GM15510 (cell line): Measurements from ENCODE around the gene WNT9B.

ENCODE experiments used
- POLR2A ChIP-seq: IDR thresholded peaks from 3 replicates; pipeline ENCODE4 v1.6.1; 2011; ENCODE audit warnings: borderline replicate concordance; ENCODE audit not compliant: insufficient read length; ENCODE audit errors: extremely low read depth

The WNT9B gene

DNA sequence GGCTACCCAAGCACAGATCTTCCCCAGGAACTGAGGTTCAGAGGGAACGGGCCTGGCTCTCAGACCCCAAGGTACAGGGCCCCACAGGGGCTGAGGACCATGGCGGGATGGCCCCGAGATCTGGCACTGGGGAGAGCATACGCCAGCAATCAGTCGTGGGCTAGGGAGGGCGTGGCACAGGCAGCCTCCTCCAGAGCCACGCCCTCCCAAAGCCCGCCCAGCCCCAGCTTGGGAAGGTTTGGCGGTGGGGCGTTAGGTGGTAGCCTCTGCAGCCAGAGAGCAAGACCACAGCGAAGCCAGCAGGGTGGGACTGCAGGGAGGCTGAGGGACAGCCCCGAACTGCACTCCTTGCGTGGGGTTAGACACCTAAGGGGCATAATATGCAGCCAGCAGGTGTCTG lies 11.6 kb downstream of the WNT9B start:
- no peak for TF ChIP-seq POLR2A

DNA sequence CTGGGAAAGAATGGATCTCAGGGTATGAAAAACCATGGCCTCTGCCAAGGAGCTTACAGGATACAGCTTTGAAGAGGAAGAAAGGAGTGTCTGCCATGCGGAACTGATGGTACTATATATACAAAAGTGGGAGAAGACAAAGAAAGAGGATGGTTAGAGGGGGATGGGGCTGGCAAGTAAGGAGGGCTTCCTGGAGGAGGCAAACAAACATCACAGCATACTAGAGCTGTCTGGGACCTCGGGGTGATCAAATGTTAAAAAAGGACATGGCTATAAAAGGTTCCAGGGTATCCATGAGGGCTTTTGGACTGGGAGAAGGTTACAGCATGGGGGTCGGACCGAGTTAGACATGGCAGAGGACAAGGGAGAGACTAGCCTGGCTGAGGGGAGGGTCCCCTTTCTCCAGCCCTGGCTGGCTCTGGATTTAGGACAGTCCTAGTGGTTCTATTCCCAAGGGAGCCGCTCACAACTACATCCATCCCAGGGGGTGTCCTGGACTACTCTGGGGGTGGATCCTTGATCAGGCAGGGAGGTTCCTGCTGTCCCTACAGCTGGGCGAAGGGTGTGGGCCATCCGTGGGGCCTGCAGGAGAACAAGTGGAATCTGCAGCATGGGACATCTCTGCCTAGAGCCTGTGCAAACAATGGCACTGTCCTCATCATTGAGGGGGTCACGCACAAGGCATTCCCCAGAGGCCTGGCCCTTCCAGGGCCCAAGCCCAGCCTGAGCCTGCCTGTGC lies 12.2 kb downstream of the WNT9B start:
- TF ChIP-seq POLR2A = no peak

DNA sequence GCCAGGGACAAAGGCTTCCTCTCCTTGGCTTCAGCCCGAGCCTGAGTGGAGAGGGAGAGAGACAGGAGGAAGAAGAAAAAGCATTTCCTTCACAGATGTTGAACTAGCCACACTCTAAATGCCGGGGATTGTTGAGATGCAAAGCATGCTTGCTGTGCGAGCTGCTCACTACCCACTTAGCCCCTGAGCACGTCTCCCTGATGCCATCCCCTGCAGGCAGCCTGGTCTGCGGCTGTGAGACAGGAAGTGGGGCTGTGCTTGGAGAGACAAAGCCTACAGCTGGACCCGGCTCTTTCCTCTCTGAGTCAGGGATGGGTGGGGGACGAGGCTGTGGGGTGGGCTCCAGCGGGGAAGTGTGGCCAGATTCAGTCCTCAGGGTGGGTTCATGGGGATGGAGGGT lies 13.7 kb downstream of the WNT9B start:
- no peak for TF ChIP-seq POLR2A

DNA sequence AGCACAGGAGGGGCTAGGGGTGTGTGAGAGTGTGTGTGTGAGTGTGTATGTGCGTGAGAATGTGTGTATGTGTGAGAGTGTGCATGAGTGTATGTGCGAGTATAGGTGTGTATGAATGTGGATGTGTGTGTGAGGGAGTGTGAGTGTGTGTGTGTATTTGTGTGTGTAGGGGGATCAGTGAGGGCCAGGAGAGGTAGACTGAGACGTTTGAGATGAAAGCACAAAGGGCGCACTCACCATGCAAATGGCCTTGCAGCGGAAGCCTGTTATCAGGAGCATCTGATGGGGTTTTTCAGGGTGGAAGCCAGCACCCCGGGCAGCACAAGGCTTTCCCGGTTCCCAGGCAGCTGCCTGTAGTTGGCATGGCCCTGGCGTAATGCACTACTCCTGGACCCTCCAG lies 14.9 kb downstream of the WNT9B start:
- no peak for TF ChIP-seq POLR2A

DNA sequence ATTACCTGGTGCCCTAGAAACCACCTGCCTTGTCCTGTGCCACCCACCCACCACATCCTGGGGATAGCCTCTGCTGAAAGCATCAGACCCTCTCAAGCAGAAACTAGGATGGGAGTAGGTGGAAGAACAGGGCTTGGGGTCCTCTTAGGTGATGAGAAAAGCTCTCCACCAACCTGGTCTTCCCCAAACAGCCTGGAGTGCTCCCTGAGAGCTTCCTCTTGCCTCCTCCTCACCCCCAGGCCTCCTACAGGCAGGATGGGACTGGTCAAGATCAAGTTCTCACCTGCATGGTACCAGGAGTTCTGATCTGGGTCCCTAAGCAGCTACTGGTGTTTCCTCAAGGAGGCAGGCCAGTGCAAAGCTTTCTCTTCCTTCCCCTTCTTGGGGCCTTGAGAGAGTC lies 15.4 kb downstream of the WNT9B start:
- no peak for TF ChIP-seq POLR2A

DNA sequence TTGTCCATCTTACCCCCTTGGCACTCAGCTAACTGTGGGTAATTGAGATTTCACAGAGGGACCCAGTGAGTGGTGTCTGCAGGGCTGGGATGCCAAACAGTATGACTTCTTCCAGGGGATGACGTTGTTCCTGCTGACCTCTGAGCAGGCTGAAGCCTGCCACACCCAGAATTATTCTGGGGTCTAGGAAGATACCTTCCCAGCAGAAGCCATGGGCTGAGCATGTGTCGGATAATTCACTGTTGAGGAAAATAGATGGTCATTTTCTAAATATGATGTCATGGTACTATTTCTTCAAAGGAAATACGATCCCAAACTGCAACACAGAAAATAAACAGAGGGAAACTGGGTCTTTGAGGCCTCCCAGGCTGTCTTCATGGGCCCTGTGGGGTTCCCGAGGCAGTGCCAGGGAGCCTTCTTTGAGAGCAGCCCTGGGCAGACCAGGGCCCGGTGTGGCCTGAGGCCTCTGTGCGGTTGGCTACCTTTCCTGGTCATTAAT lies 17.4 kb downstream of the WNT9B start:
- TF ChIP-seq POLR2A = no peak

DNA sequence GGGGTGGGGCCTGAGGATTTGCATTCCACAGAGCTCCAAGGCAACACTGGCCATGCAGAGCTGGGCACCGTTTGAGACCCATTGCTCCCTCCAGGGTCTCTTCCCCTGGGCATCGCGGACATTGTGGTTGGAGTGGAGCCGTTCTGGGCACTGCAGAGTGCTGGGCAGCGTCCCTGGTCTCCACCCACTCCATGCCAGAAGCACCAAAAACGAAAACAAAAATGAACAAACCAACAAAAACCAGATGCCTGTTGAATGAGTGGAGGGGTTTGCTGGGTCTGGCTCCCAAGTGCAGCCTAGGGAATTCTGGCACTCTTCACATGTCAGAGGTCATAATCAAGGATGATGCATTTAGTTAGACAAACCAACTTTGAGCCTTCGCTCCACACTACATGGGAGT lies 17.9 kb downstream of the WNT9B start:
- TF ChIP-seq POLR2A = no peak

DNA sequence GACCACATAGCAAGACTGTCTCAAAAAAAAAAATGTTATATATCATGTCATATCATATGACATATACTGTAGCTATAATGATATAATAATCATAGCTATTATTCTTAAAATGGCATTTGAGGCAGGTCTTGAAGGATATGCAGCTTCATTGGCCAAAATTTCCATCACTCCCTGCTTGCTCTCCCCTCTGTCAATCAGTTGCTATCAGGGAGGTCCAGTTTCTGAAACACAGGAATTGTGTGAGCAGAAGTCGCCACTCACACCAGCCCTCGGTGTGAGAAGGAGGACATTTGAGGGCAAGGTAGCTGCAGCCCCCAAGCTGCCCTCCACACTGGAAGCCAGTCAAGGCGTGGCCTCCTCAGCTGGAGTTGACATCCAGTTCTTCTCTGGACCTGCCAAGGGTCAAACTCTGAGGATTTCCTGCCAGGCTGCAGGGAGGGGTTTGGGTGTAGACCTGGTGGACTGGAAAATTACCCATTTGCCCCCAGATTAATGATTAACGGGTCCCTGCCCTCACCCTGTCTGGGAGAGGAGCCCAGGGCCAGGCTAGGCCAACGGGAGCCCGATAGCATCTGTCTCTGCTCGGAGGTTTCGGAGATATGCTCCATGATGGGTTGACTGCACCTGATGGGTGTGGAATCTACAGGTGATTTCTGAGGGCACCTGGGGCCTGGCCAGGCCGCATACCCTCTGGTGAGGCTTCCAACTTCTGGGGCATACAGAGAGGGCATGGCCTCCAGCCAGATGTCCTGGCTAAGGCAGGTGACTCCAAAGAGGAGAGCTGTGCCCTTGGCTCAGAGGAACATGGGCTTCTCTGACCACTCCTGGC lies 18.8 kb downstream of the WNT9B start:
- TF ChIP-seq POLR2A = no peak

DNA sequence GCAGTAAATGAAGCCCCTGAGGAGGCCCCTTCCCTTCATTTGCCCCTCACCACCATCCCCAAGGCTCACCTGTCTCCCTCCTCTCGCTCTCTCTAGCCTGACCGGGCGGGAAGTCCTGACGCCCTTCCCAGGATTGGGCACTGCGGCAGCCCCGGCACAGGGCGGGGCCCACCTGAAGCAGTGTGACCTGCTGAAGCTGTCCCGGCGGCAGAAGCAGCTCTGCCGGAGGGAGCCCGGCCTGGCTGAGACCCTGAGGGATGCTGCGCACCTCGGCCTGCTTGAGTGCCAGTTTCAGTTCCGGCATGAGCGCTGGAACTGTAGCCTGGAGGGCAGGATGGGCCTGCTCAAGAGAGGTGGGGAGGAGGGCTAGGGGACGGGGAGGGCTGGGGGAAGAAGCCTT lies 21.0 kb downstream of the WNT9B start:
- no peak for TF ChIP-seq POLR2A

DNA sequence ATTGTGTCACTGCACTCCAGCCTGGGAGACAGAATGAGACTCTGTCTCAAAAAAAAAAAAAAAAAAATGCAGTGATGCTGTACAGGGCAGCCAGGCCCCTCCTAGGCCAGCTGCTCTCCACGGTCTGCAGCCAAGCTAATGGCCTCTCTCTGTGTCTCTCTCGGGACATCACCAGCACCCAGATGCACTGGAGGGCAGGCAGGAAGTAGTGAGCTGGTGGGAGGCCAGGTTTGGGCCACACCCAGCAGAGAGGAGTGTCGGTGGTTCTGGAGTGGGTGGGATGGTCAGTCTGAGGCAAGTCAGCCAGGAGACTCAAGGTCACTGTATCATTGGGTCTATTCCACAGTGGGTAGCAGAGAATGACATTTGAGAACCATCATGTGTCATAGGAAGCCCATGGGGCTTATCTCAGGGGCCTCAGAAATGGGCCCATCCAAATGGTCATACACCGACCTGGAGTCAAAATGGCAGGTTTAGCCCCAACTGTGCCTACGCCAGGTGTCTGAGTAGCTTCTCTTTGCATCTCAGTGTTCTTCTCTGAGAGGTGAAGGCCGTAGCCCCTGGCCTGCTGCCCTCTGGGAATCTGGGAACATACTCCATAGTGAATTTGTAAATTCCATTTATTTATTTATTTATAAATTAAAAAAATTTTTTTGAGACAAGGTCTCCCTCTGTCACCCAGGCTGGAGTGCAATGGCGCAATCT lies 22.7 kb downstream of the WNT9B start:
- no peak for TF ChIP-seq POLR2A

DNA sequence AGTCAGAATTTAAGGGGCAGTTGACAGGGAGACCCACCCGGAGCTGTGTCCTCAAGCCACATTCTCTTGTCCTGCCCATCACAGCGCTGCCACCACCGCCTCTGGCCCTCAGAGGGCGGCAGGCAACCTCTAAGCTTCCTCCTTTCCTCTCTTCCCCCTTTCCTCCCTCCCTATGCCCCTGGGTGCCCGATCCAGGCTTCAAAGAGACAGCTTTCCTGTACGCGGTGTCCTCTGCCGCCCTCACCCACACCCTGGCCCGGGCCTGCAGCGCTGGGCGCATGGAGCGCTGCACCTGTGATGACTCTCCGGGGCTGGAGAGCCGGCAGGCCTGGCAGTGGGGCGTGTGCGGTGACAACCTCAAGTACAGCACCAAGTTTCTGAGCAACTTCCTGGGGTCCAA lies 23.5 kb downstream of the WNT9B start:
- no peak for TF ChIP-seq POLR2A

DNA sequence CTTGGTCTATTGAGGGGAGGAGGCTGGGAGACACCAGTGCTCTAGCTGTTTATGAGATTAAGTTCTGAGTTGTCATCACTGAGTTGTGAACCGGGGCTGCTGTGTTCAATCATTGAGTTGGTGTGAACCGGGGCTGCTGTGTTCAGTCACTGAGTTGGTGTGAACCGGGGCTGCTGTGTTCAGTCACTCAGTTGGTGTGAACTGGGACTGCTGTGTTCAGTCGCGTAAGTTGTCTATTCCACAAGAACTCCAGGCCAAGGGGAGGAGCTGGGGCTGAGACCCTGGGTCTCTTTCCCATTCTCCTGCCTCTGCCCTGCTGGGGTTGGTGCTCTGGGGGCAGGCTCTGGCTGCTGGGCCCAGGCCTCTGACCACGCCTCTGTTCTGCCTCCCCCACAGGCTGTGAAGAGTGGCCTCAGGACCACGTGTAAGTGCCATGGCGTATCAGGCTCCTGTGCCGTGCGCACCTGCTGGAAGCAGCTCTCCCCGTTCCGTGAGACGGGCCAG lies 24.5 kb downstream of the WNT9B start:
- TF ChIP-seq POLR2A = no peak

DNA sequence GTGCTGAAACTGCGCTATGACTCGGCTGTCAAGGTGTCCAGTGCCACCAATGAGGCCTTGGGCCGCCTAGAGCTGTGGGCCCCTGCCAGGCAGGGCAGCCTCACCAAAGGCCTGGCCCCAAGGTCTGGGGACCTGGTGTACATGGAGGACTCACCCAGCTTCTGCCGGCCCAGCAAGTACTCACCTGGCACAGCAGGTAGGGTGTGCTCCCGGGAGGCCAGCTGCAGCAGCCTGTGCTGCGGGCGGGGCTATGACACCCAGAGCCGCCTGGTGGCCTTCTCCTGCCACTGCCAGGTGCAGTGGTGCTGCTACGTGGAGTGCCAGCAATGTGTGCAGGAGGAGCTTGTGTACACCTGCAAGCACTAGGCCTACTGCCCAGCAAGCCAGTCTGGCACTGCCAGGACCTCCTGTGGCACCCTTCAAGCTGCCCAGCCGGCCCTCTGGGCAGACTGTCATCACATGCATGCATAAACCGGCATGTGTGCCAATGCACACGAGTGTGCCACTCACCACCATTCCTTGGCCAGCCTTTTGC lies 25.0 kb downstream of the WNT9B start:
- no peak for TF ChIP-seq POLR2A

DNA sequence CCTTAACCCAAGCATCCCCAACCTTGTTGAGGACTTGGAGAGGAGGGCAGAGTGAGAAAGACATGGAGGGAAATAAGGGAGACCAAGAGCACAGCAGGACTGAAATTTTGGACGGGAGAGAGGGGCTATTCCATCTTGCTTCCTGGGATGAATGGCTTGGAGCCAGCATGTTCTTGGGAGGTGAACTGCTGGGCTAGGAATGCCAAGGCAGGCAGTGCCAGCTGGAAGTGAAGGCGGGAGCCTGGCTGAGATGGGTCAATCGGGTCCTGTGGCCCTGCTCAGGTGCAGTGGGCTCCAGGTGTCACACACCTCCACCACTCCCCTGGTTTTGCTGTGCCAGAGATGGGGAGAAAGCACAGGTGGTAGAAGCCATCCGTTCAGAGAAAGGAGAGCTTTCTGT lies 25.5 kb downstream of the WNT9B start:
- no peak for TF ChIP-seq POLR2A

DNA sequence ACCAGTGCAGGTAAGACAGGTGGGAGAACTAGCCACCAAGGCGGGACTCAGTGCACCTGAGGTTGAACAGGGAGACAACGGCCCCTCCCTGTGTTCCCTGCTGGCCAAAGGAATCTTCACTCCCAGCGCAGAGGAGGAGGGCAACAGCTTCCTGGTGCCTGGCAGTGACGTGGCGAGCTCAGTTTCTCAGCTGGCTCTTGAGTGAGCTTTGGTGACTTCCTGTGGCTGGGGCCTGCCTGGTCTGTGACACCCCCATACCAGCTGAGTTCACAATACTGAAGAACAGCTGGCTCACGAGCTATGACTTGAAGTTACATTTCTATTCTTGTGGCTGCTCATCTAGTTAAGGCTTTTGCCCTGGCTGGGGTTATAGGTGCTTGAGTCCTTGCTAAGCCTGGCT lies 26.1 kb downstream of the WNT9B start:
- no peak for TF ChIP-seq POLR2A
